Right renal pelvis (tissue), 4 donors: ENCODE results near the gene HUS1B. TPM values are rescaled to one million over a fixed set of nuclear protein-coding genes. Genes with fewer than 3 reads are reported as not detected.
"Not testable (repeated sequence)": the region's sequence is repeated elsewhere in the genome, so short reads cannot be mapped to it uniquely, and the experiment has no call there.

Source experiments
- DNase-seq, 4 donors: peaks; one replicate each; pipeline ENCODE4 v3.0.0-alpha.2; 2013; ENCODE audit warnings: low read depth in 4 of 4, low spot score in 3 of 4, missing footprints in 1 of 4
- polyA plus RNA-seq, 4 donors: library from polyadenylated mRNA; unstranded; fragments of 120-200 nt; gene quantifications; one replicate each; pipeline ENCODE4 v1.2.1, GENCODE V29; 2013; ENCODE audit not compliant: insufficient read length in 4 of 4

HUS1B gene
- under 1 TPM in 1 of 4 donors, not detected in 3; 0.22 TPM for polyA plus RNA-seq

- no peak for DNase-seq
Measured at GRCh38 chr6:656460-657252, at the start of gene HUS1B. TSS of gene HUS1B (minus strand) at chr6:657100. CDS start at chr6:656944, 156 bp downstream.

- DNase-seq = no peak
Measured at GRCh38 chr6:706146-706545, 49.2 kb upstream of the HUS1B start.

- DNase-seq = no peak
Measured at GRCh38 chr6:705047-705446, 48.1 kb upstream of the HUS1B start.

GRCh38 chr6:704046-704445 lies 47.1 kb upstream of the HUS1B start:
- no peak for DNase-seq

- no peak for DNase-seq
Measured at GRCh38 chr6:703552-703951, 46.7 kb upstream of the HUS1B start.

- no peak for DNase-seq
Measured at GRCh38 chr6:701700-702479, 45.0 kb upstream of the HUS1B start.

- DNase-seq = no peak
Measured at GRCh38 chr6:701215-701614, 44.3 kb upstream of the HUS1B start.

- no peak for DNase-seq
Measured at GRCh38 chr6:700490-700889, 43.6 kb upstream of the HUS1B start.

- DNase-seq = no peak
Measured at GRCh38 chr6:699319-699718, 42.4 kb upstream of the HUS1B start.

GRCh38 chr6:694431-695126 lies 37.7 kb upstream of the HUS1B start:
- DNase-seq = not testable (repeated sequence)

GRCh38 chr6:693723-694009 lies 36.8 kb upstream of the HUS1B start:
- DNase-seq = no peak

- peak; percentile 58 to 75 (median 66) for DNase-seq
Measured at GRCh38 chr6:692858-693722, 36.2 kb upstream of the HUS1B start, which contains the start of gene EXOC2. TSS of gene EXOC2 (minus strand) at chr6:693139. CDS start at chr6:637818, 55,321 bp downstream.

GRCh38 chr6:692356-692851 lies 35.5 kb upstream of the HUS1B start:
- no peak for DNase-seq

GRCh38 chr6:689223-689622 lies 32.3 kb upstream of the HUS1B start:
- DNase-seq = no peak

GRCh38 chr6:686497-686896 lies 29.6 kb upstream of the HUS1B start:
- no peak for DNase-seq

- DNase-seq = no peak
Measured at GRCh38 chr6:684831-685636, 28.1 kb upstream of the HUS1B start.

- peak; percentile 53 to 74 (median 66) for DNase-seq
Measured at GRCh38 chr6:683742-684440, 27.0 kb upstream of the HUS1B start.

- DNase-seq = no peak
Measured at GRCh38 chr6:680666-681340, 23.9 kb upstream of the HUS1B start.
